Heart left ventricle (tissue), 13 donors: ENCODE measurements around the gene TULP4.

Experiments
- CTCF ChIP-seq, 12 donors: fragments of 200-600 bp; sonication (generic) in 4 of 12; IDR thresholded peaks; one replicate each; pipeline versions ENCODE4 v1.5.0 to v1.8.0; 2018 to 2022; ENCODE audit warnings: antibody characterized with exemption in 12 of 12, mild to moderate bottlenecking in 5 of 12
- POLR2A ChIP-seq, 2 donors: fragments of 450-650 bp; IDR thresholded peaks; one replicate each; pipeline ENCODE4 v1.6.1; 2017; ENCODE audit warnings: antibody characterized with exemption in 2 of 2, mild to moderate bottlenecking in 2 of 2, moderate library complexity in 2 of 2
- donor health status: ischemic (EF 13 %, LVEDD 7.1; RV severe dilation, severe dysfunction).
- donor health status: DM: no; HTN: yes; CAD: no.
- donor health status: DM: no; HTN: no; CAD: no.
- donor health status: ischemic (EF 25% LVEDD 6.9; RV normal size, moderate dysfunction).
- donor health status: ischemic (EF 25% LVEDD 5.7; RV mildly dilated, moderate dysfunction).
- donor health status: ischemic (EF 35%, LVEDD 5.7; RV mildly dilated, moderate dysfunction).
- donor health status: nonischemic (EF 11% LVEDD 7.7; RV severe dilation, severe dysfunction).
- donor health status: DM: yes; HTN: yes; CAD: no.
- donor health status: PGD.
- donor health status: ischemic (EF 29% LVEDD 5.4; RV normal size, mild dysfunction).
- donor health status: nonischemic (EF 23%, LVEDD 6.1; RV moderate dilation, normal function).

GRCh38 chr6:158481690-158482473 lies 169.6 kb downstream of the TULP4 start:
- TF ChIP-seq CTCF (IDR thresholded peaks at IDR 0.05) (no peak), POLR2A (IDR thresholded peaks at IDR 0.05) (no peak)
